DOHH2 (cell line): ENCODE data around the gene NEU3.

Experiments used
- H3F3A ChIP-seq: fragments of 200-600 bp; sonication (generic), shearing (Covaris generic); 2 replicates; pipeline ENCODE4 v1.6.0; 2016; ENCODE audit warnings: antibody characterized with exemption, mild to moderate bottlenecking; ENCODE audit not compliant: control insufficient read depth, insufficient read depth
- H3K27ac ChIP-seq: fragments of 200-600 bp; sonication (generic); 2 replicates; pipeline ENCODE4 v1.5.1; 2014; ENCODE audit warnings: low read depth, mild to moderate bottlenecking, low read length, moderate library complexity
- H3K27me3 ChIP-seq: fragments of 200-600 bp; sonication (generic); 2 replicates; pipeline ENCODE4 v1.6.1; 2014; ENCODE audit warnings: mild to moderate bottlenecking, low read length, mixed read lengths; ENCODE audit not compliant: control insufficient read depth
- H3K36me3 ChIP-seq: fragments of 200-600 bp; sonication (generic); 2 replicates; pipeline ENCODE4 v1.6.1; 2014; ENCODE audit warnings: mild to moderate bottlenecking, low read length, moderate library complexity, mixed read lengths; ENCODE audit not compliant: control insufficient read depth
- H3K4me1 ChIP-seq: fragments of 200-600 bp; sonication (generic); 2 replicates; pipeline ENCODE4 v1.6.1; 2014; ENCODE audit warnings: mild to moderate bottlenecking, low read length, mixed read lengths; ENCODE audit not compliant: control insufficient read depth
- H3K4me2 ChIP-seq: fragments of 200-600 bp; sonication (generic); 2 replicates; pipeline ENCODE4 v1.6.0; 2014; ENCODE audit warnings: mild to moderate bottlenecking, low read length, moderate library complexity
- H3K4me3 ChIP-seq: fragments of 200-600 bp; sonication (generic); 2 replicates; pipeline ENCODE4 v1.5.1; 2014; ENCODE audit warnings: mild to moderate bottlenecking, low read length, mixed read lengths
- H3K79me2 ChIP-seq: fragments of 200-600 bp; sonication (generic); 2 replicates; pipeline ENCODE4 v1.6.1; 2014; ENCODE audit warnings: mild to moderate bottlenecking, low read length, mixed read lengths; ENCODE audit not compliant: control insufficient read depth
- H3K9me2 ChIP-seq: fragments of 200-600 bp; sonication (generic); replicated peaks from 2 replicates; pipeline ENCODE4 v1.6.1; 2014; ENCODE audit warnings: mild to moderate bottlenecking, low read length, mixed read lengths; ENCODE audit not compliant: control insufficient read depth
- H3K9me3 ChIP-seq: fragments of 200-600 bp; sonication (generic); 2 replicates; pipeline ENCODE4 v1.6.1; 2014; ENCODE audit warnings: antibody characterized with exemption, low read length, mixed read lengths; ENCODE audit not compliant: control insufficient read depth, insufficient read depth
- H4K20me1 ChIP-seq: fragments of 200-600 bp; sonication (generic); 2 replicates; pipeline ENCODE4 v1.6.0; 2014; ENCODE audit warnings: low read depth, mild to moderate bottlenecking, antibody characterized with exemption, low read length, moderate library complexity; ENCODE audit not compliant: control insufficient read depth, insufficient read depth
- EZH2phosphoT487 ChIP-seq: fragments of 200-600 bp; sonication (generic); IDR thresholded peaks from 2 replicates; pipeline ENCODE4 v1.6.1; 2017; ENCODE audit warnings: borderline replicate concordance, mild to moderate bottlenecking, antibody characterized with exemption, low read length, moderate library complexity, mixed read lengths
- TF ChIP-seq, protein P1 (sequence below): fragments of 200-600 bp; sonication (generic); IDR thresholded peaks from one replicate; pipeline ENCODE4 v1.5.1; 2014; ENCODE audit warnings: antibody characterized with exemption, mild to moderate bottlenecking, low read depth, low read length; ENCODE audit not compliant: poor library complexity, severe bottlenecking

NEU3 gene

GRCh38 chr11:75001686-75002085, 13.0 kb downstream of the NEU3 start:
- no peaks in the 10 kb centered on the region for H3K9me2 ChIP-seq
- no peaks in the 10 kb centered on the region for H3K27me3 ChIP-seq
- H3F3A ChIP-seq = no peaks in the 10 kb centered on the region
- no peak overlapping the region for H3K4me3 ChIP-seq
- no peaks in the 10 kb centered on the region for H3K9me3 ChIP-seq
- TF ChIP-seq, protein P1, sequence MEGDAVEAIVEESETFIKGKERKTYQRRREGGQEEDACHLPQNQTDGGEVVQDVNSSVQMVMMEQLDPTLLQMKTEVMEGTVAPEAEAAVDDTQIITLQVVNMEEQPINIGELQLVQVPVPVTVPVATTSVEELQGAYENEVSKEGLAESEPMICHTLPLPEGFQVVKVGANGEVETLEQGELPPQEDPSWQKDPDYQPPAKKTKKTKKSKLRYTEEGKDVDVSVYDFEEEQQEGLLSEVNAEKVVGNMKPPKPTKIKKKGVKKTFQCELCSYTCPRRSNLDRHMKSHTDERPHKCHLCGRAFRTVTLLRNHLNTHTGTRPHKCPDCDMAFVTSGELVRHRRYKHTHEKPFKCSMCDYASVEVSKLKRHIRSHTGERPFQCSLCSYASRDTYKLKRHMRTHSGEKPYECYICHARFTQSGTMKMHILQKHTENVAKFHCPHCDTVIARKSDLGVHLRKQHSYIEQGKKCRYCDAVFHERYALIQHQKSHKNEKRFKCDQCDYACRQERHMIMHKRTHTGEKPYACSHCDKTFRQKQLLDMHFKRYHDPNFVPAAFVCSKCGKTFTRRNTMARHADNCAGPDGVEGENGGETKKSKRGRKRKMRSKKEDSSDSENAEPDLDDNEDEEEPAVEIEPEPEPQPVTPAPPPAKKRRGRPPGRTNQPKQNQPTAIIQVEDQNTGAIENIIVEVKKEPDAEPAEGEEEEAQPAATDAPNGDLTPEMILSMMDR = no peak
- no peak for TF ChIP-seq EZH2phosphoT487
- no peak overlapping the region for H3K27ac ChIP-seq
- H3K4me1 ChIP-seq = peaks cover 15% of the 10 kb centered on the region
- peaks cover 35% of the 10 kb centered on the region for H3K36me3 ChIP-seq
- H3K4me2 ChIP-seq = no peak overlapping the region
- no peaks in the 10 kb centered on the region for H3K79me2 ChIP-seq
- H4K20me1 ChIP-seq = no peaks in the 10 kb centered on the region

- Histone ChIP-seq H3K27me3 (no peaks in the 10 kb centered on the region), H4K20me1 (no peaks in the 10 kb centered on the region), H3K36me3 (peaks cover 37% of the 10 kb centered on the region), H3K4me3 (no peak overlapping the region), H3K27ac (no peak overlapping the region), H3K9me2 (no peaks in the 10 kb centered on the region), H3K9me3 (no peaks in the 10 kb centered on the region), H3K79me2 (no peaks in the 10 kb centered on the region), H3F3A (no peaks in the 10 kb centered on the region), H3K4me1 (peaks cover 15% of the 10 kb centered on the region), H3K4me2 (no peak overlapping the region)
- TF ChIP-seq EZH2phosphoT487 = no peak
- TF ChIP-seq, protein P1 = no peak
These were observed 13.8 kb downstream of the NEU3 start for GRCh38 chr11:75002516-75002915.

- no peak for TF ChIP-seq EZH2phosphoT487
- TF ChIP-seq, protein P1 = no peak
- no peak overlapping the region for H3K4me2 ChIP-seq
These were observed 15.5 kb downstream of the NEU3 start for GRCh38 chr11:75004215-75004614.

GRCh38 chr11:75011357-75011756, 22.6 kb downstream of the NEU3 start:
- no peaks in the 10 kb centered on the region for H4K20me1 ChIP-seq
- peaks cover 51% of the 10 kb centered on the region for H3K36me3 ChIP-seq
- H3K9me2 ChIP-seq = no peaks in the 10 kb centered on the region
- H3K4me2 ChIP-seq = no peak overlapping the region
- TF ChIP-seq, protein P1 = no peak
- no peak for TF ChIP-seq EZH2phosphoT487
- no peak overlapping the region for H3K4me3 ChIP-seq
- H3K79me2 ChIP-seq = no peaks in the 10 kb centered on the region
- H3K9me3 ChIP-seq = no peaks in the 10 kb centered on the region
- no peak overlapping the region for H3K27ac ChIP-seq
- no peaks in the 10 kb centered on the region for H3K27me3 ChIP-seq
- no peaks in the 10 kb centered on the region for H3K4me1 ChIP-seq
- no peaks in the 10 kb centered on the region for H3F3A ChIP-seq

More at GRCh38 chr11:75004215-75004614, 15.5 kb downstream of the NEU3 start:
- no peak overlapping the region for H3K27ac ChIP-seq
- H3K27me3 ChIP-seq = no peaks in the 10 kb centered on the region
- no peak overlapping the region for H3K4me3 ChIP-seq
- H3K4me1 ChIP-seq = peaks cover 15% of the 10 kb centered on the region
- peaks cover 50% of the 10 kb centered on the region for H3K36me3 ChIP-seq
- no peaks in the 10 kb centered on the region for H3K79me2 ChIP-seq
- no peaks in the 10 kb centered on the region for H3K9me2 ChIP-seq
- no peaks in the 10 kb centered on the region for H3F3A ChIP-seq
- H3K9me3 ChIP-seq = no peaks in the 10 kb centered on the region
- H4K20me1 ChIP-seq = no peaks in the 10 kb centered on the region
